AG09319 (cell line): ENCODE data around the gene SMYD3.

Experiments
- DNase-seq: peaks from one replicate; pipeline ENCODE4 v3.0.0-alpha.2; 2010; ENCODE audit warnings: low read depth; ENCODE audit errors: extremely low read depth
- CTCF ChIP-seq: IDR thresholded peaks from 2 replicates; pipeline ENCODE4 v1.5.1; 2011; ENCODE audit warnings: low read depth, mild to moderate bottlenecking, inconsistent platforms, low read length, moderate library complexity

Gene SMYD3

GRCh38 chr1:246267426-246267825, 239.7 kb downstream of the SMYD3 start:
- no peak for DNase-seq
- TF ChIP-seq CTCF, result no peak

GRCh38 chr1:246265481-246265880, 241.6 kb downstream of the SMYD3 start:
- no peak for TF ChIP-seq CTCF
- DNase-seq, result no peak

GRCh38 chr1:246262281-246262680, 244.8 kb downstream of the SMYD3 start:
- TF ChIP-seq CTCF, result no peak
- DNase-seq, result no peak

- no peak for DNase-seq
- TF ChIP-seq CTCF, result peak; percentile 13
These were observed 245.4 kb downstream of the SMYD3 start for GRCh38 chr1:246261639-246262038.

GRCh38 chr1:246258250-246258649, 248.8 kb downstream of the SMYD3 start:
- TF ChIP-seq CTCF, result no peak
- no peak for DNase-seq

GRCh38 chr1:246255773-246256172, 251.3 kb downstream of the SMYD3 start:
- TF ChIP-seq CTCF, result no peak
- DNase-seq, result no peak

- no peak for DNase-seq
- no peak for TF ChIP-seq CTCF
These were observed 252.2 kb downstream of the SMYD3 start for GRCh38 chr1:246254854-246255253.
